OCI-LY3 (cell line): ENCODE data around the gene ASS1.

Source experiments
- EZH2phosphoT487 ChIP-seq: fragments of 200-600 bp; shearing (Covaris generic); IDR thresholded peaks from 2 replicates; pipeline ENCODE4 v1.6.1; 2018; ENCODE audit warnings: antibody characterized with exemption, mixed run types, low read depth
- TF ChIP-seq, protein P1 (sequence below): fragments of 200-600, 300-600 bp; sonication (generic); IDR thresholded peaks from 2 replicates; pipeline ENCODE4 v1.5.1; 2014; ENCODE audit warnings: antibody characterized with exemption, low read length, low read depth

DNA sequence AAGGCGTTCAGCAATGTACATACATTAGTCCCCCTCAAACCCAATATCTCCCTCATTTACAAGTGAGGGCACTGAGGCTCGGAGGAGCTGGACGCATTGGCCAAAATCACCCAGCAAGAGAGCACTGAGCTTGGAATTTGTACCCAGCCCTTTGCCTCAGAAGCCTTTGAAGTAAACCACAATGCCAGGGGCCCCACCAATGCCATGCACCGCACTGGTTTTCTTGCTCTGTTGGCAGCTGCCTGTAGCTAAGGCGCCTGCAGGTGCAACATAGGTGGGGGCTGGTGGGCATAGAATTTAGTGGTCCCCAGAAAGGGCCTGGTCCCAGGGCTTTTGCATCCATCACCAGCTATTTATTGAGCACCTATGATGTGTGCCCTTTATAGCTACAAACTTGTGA is 97.3 kb downstream of the ASS1 start:
- TF ChIP-seq, protein P1, sequence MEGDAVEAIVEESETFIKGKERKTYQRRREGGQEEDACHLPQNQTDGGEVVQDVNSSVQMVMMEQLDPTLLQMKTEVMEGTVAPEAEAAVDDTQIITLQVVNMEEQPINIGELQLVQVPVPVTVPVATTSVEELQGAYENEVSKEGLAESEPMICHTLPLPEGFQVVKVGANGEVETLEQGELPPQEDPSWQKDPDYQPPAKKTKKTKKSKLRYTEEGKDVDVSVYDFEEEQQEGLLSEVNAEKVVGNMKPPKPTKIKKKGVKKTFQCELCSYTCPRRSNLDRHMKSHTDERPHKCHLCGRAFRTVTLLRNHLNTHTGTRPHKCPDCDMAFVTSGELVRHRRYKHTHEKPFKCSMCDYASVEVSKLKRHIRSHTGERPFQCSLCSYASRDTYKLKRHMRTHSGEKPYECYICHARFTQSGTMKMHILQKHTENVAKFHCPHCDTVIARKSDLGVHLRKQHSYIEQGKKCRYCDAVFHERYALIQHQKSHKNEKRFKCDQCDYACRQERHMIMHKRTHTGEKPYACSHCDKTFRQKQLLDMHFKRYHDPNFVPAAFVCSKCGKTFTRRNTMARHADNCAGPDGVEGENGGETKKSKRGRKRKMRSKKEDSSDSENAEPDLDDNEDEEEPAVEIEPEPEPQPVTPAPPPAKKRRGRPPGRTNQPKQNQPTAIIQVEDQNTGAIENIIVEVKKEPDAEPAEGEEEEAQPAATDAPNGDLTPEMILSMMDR = no peak
- no peak for TF ChIP-seq EZH2phosphoT487
